Adipose tissue (tissue), 3 donors: ENCODE results near the gene SPTBN5. TPM values are rescaled to one million over a fixed set of nuclear protein-coding genes. Genes with fewer than 3 reads are reported as not detected.

Experiments used
- H3K27ac ChIP-seq: one replicate; pipeline ENCODE4 v1.5.1; 2013; ENCODE audit warnings: low read depth, low read length
- WGBS, 3 donors: extraction: QIAGEN DNeasy Blood & Tissue Kit; methylation state at CpG; one replicate each; pipeline ENCODE4 v1.1.7; 2013; 5-methylcytosine and 5-hydroxymethylcytosine counted together
- polyA plus RNA-seq, 3 donors: library from polyadenylated mRNA; stranded (reverse); fragments of 200-250 nt; gene quantifications; one replicate each; pipeline ENCODE4 v1.2.3, GENCODE V29; 2013
- donor health status: healthy with polysubstance abuse.
- donor health status: Bipolar disorder and iron deficiency.
- donor health status: healthy.

SPTBN5 gene
- polyA plus RNA-seq, 3 donors = 0.58 to 3.0 (median 1.9) TPM

GRCh38 chr15:41911691-41912345 is 18.0 kb upstream of the SPTBN5 start:
- WGBS, 3 donors = 55 to 86% (median 82%) methylated on average over 14 of the region's 14 CpGs
- H3K27ac ChIP-seq = no peak overlapping the region

- H3K27ac ChIP-seq = no peak overlapping the region
- WGBS, 3 donors = 41 to 89% (median 81%) methylated on average over 17 of the region's 17 CpGs
Measured at GRCh38 chr15:41908736-41909461, 15.0 kb upstream of the SPTBN5 start.

GRCh38 chr15:41907141-41907540 is 13.3 kb upstream of the SPTBN5 start:
- 72 to 92% (median 78%) methylated on average over 3 of the region's 3 CpGs for WGBS, 3 donors

GRCh38 chr15:41906608-41907007 is 12.8 kb upstream of the SPTBN5 start:
- H3K27ac ChIP-seq = no peak overlapping the region
- 93 to 98% (median 97%) methylated on average over 5 of the region's 5 CpGs for WGBS, 3 donors

More at GRCh38 chr15:41907141-41907540, 13.3 kb upstream of the SPTBN5 start:
- H3K27ac ChIP-seq = no peak overlapping the region

GRCh38 chr15:41905036-41905793 is 11.4 kb upstream of the SPTBN5 start:
- no peak overlapping the region for H3K27ac ChIP-seq
- WGBS, 3 donors = 80 to 90% (median 82%) methylated on average over 14 of the region's 14 CpGs

GRCh38 chr15:41904541-41905005 is 10.7 kb upstream of the SPTBN5 start:
- H3K27ac ChIP-seq = no peak overlapping the region

GRCh38 chr15:41903782-41904181 is 9.9 kb upstream of the SPTBN5 start:
- no peak overlapping the region for H3K27ac ChIP-seq

More at GRCh38 chr15:41904541-41905005, 10.7 kb upstream of the SPTBN5 start:
- 12 to 28% (median 18%) methylated on average over 6 of the region's 6 CpGs for WGBS, 3 donors

GRCh38 chr15:41901431-41901830 is 7.6 kb upstream of the SPTBN5 start:
- no peak overlapping the region for H3K27ac ChIP-seq
- WGBS, 3 donors = 65 to 85% (median 82%) methylated on average over 5 of the region's 5 CpGs

More at GRCh38 chr15:41903782-41904181, 9.9 kb upstream of the SPTBN5 start:
- 86 to 91% (median 90%) methylated on average over 13 of the region's 13 CpGs for WGBS, 3 donors

- no peak overlapping the region for H3K27ac ChIP-seq
- WGBS, 3 donors = 88 to 91% (median 89%) methylated on average over 36 of the region's 36 CpGs
Measured at GRCh38 chr15:41900526-41901380, 6.9 kb upstream of the SPTBN5 start.

- no peak overlapping the region for H3K27ac ChIP-seq
- 82 to 84% (median 83%) methylated on average over 6 of the region's 6 CpGs for WGBS, 3 donors
Measured at GRCh38 chr15:41899854-41900442, 6.1 kb upstream of the SPTBN5 start.

GRCh38 chr15:41897363-41897799 is 3.5 kb upstream of the SPTBN5 start:
- no peak overlapping the region for H3K27ac ChIP-seq
- 79 to 85% (median 80%) methylated on average over 8 of the region's 8 CpGs for WGBS, 3 donors

- 91% methylated on average over 6 of the region's 6 CpGs for WGBS, 3 donors
- no peak overlapping the region for H3K27ac ChIP-seq
Measured at GRCh38 chr15:41896566-41896965, 2.7 kb upstream of the SPTBN5 start.

GRCh38 chr15:41895957-41896356 is 2.1 kb upstream of the SPTBN5 start:
- no peak overlapping the region for H3K27ac ChIP-seq
- WGBS, 3 donors = 96 to 100% (median 100%) methylated on average over 1 of the region's 1 CpG

GRCh38 chr15:41895491-41895890 is 1.6 kb upstream of the SPTBN5 start:
- H3K27ac ChIP-seq = no peak overlapping the region
- 88 to 94% (median 91%) methylated on average over 11 of the region's 11 CpGs for WGBS, 3 donors

GRCh38 chr15:41894791-41895463 is 1.1 kb upstream of the SPTBN5 start:
- 10 to 28% (median 13%) methylated on average over 23 to 24 of the region's 24 CpGs for WGBS, 3 donors
- no peak overlapping the region for H3K27ac ChIP-seq

GRCh38 chr15:41894251-41894790 is 468 bp upstream of the SPTBN5 start:
- 64 to 82% (median 64%) methylated on average over 17 of the region's 17 CpGs for WGBS, 3 donors
- H3K27ac ChIP-seq = no peak overlapping the region
